HG03045 (cell line): Measurements from ENCODE around the gene DHRS12.
A peak's percentile ranks its signal among the peaks of the same experiment; 100 is the strongest.
"Not testable (repeated sequence)": the region's sequence is repeated elsewhere in the genome, so short reads cannot be mapped to it uniquely, and the experiment has no call there.

Source experiments
- ATAC-seq: cut with Tn5 transposase; IDR thresholded peaks from one replicate; pipeline ENCODE4 v1.9.1; 2021; ENCODE audit warnings: mild to moderate bottlenecking, moderate library complexity; ENCODE audit not compliant: unreplicated experiment

DHRS12 gene

DNA sequence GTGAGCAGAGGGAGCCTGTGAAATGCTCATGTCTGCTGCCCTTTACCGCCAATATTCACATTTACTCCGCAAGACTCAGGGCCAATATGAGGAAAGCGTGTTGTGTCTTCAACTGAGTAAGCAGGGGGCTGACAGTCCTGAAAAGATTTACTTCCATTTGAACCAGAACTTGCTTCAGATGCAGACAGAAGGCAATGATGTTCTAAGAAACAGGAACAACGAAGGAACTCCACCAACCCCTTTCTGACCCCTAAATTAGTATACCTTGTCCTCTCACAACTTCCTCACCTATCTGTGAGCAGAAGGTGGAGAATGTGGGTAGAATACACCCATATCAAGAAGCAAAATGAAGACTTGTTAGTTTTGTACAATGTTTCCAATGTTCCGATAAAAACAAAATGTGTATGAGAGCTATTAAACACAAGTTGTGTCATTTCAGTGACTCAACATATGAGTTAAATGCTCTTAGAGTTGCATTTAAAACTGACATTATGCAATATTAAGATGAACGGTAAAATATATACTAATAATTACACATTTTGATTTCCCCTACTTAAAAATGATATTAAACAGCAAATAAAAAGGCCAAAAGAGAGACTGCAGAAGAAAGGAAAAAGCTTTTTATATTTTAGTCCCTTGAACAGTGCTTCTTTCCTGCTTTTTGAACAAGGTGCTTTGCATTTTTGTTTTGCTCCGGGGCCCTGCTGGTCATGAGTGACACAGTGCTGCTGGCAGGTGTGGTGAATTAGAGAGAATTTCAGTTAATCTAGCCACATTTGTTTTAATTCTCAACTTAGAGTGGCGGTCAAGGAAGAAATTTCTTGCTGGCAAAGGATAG lies 25.0 kb upstream of the DHRS12 start:
- no peak for ATAC-seq

DNA sequence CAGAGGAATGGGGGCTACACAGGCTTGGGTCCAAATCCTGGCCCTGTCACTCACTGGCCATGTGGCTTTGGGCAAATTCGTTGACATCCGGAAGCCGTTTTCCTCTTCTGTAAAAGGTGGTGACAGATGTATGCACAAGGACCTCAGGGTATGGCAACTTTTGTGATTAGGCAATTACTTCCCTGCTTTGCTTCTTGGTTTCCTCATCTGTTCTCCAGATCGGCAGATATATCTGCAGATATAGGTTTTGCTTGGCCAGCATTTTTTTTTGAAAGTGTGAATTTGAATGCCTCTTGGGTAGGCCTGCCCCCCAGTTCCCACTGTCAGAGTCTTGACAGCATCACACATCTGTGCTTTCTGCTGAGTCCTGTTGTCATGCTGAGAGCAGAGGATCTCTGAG lies 23.3 kb upstream of the DHRS12 start:
- no peak for ATAC-seq

DNA sequence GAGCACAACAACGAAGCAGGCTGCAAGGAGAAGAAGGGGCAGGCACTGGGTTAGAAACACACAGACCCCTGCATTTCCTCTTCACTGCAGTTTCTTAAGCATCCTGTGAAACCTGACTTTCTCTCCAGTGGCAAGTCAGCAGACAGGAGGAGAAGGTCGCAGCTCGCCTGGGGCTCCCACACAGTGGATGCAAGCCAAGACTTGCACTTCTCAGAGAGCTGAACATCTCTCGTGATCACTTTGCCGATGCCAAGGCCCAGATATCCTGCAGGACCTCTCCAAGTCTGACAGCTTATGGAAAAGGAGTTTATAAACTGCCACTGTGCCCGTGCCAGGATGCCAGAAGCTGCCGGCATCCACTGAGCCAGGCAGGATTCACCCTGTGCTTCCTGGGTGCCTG lies 22.6 kb upstream of the DHRS12 start:
- ATAC-seq, result no peak

DNA sequence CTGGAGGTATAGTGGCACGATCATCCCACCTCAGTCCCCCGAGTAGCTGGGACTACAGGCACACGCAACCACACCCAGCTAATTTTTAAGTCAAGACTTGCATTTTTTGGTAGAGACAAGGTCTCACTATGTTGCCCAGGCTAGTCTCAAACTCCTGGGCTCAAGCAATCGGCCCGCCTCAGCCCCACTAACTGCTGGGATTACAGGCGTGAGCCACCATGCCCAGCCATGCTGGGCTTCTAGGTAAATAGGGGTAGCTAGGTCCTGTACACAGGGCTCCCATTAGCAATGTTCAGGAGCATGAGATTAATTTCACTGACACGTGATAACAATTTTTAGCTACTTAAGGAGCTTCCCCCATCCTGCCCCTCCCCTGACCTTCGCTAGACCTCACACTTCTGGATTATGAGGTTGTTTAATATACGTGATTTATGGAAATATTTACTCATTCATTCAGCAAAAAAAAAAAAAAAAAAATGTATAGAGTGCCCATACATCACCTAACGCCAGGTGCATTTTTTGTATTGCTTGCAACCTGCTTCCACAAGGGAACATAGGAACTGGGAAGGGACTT lies 21.8 kb upstream of the DHRS12 start:
- ATAC-seq, result no peak

DNA sequence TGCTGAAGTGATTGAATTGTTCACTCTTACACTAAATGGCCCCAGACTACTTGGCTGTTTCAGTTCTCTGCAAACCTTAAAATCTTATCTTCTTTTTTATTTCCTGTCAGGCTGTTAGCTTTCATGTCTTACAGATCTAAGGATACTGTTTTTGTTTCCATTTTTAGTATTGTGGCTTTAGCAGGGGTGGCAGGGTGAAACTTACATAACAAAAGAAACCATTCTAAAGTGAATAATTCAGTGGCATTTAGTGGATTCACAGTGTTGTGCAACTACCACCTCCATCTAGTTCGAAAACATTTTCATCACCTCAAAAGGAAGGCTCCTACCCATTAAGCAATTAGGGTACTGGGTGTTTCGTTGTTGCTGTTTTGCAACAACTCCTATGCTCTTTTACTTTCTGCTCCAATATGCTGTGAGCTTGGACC lies 21.2 kb upstream of the DHRS12 start:
- ATAC-seq, result no peak

DNA sequence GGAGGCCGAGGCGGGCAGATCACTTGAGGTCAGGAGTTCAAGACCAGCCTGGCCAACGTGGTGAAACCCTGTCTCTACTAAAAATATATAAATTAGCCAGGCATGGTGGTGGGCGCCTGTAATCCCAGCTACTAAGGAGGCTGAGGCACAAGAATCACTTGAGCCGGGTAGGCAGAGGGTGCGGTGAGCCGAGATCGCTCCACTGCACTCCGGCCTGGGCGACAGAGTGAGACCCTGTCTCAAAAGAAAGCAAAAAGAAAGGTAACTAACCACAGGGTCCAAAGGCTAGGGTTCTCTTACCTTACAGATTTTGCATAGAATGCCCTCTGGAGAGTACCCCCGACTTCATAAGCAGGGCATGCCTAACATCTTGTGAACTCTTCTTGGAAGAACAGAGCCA lies 20.7 kb upstream of the DHRS12 start:
- ATAC-seq, result not testable (repeated sequence)

DNA sequence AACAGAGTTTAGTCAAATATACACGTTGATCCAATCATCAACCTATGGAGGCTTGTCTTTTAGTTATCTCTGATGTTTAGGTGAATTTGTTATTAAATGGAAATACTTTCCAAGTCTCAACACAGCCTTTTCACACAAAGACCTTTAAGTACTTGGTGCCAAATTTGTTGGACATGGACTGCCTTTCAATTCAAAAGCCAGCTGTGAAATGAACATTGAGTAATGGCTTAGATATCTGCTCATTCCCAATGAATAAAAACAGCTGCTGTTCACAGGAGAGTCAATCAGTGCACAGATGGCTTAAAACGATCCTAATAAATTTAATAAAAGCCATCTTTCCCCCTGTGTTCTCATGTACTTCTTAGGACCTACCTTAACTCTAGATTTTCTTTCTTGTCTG lies 19.9 kb upstream of the DHRS12 start:
- ATAC-seq, result no peak

DNA sequence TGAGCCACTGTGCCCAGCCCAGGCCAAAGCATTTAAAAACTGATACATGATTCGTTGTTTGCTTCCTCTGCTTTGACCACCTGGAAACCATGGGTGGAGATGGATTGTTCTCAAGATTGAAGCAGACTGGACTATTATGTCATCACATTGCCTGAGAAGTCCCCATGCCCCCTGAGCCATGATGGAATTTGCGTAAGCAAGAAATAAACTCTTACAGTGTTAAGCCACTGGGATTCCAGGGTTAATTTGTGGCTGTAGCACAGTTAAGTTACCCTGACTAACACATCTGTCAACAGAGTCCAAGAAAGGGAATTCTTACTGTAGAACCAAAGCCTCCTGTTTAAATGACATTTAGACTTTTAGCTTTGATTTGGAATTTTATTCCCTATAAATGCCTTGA lies 19.4 kb upstream of the DHRS12 start:
- ATAC-seq, result no peak

DNA sequence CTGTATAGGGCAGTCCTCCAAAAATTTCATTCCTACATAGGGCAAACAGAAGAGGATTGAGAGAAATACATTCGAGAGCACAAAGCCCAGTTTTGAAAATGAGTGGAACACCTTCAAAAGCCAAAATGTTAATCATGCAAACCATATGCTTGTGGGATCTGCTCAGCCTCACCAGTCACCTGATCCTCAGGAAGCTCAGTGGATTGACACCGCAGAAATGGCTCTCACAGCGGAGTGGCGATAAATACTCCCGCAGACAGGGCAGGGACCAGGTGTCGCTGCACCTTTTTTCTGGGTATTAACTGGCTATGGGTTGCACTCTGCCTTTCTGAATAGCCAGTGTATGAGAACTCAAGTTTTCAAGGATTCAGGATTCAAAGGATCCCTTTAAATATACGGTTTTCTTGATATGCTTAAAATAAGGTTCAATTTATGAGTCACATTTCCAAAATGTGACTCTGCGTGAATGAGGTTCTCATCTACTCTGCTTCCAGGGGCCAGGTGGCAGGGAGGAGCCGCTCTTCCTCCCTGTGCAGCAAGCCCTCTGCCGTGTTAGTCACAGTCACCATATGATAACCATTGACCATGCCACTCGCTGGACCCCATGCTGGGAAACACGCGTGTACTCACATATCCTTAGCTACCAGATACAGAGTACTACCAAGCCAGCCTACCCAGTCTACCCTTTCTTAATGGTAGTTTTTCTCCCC lies 18.3 kb upstream of the DHRS12 start:
- ATAC-seq, result no peak

DNA sequence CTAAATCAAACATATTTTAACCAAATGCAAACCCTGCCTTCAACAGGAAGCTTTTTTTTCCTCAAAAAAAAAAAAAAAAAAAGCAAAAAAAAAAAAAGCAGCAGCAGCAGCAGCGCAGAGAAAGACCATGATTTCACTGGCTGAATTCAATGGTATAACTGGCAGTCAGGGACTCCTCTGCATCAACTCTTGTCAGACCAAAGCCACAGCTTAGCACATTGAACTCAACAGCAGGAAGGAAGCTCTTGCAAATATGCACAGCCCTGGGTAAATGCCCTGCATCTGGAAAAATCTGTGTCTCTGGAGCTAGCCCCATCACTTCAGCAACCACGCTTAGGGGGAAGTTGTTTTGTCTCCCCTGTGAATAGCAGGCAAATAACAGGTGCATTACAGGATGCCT lies 17.6 kb upstream of the DHRS12 start:
- ATAC-seq, result no peak

DNA sequence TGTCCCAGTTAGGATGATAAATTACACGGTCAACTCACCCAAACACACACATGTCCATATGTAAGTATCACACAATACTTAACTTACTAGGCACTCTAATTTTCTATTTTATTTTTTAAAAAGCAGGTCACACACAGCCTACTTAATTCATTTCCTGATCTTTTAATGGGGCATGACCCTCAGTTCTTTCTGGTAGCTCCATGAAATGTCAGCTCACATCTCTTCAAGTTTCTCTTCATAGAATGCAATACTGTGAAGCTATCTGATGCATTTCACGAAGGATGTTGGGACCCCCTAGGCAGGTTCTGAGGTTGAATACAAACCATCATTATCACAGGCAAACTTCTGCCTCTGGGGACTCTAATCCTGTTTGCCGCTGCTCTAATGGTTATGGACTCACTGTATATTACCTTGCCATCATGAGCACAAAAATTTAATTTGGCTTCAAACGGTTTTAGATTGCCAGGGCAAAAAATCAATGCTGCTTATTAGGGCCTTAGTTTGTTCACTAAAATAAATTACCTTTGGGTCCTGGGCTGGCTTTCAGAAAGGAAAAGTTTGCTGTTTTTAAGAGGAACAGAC lies 16.1 kb upstream of the DHRS12 start:
- no peak for ATAC-seq

DNA sequence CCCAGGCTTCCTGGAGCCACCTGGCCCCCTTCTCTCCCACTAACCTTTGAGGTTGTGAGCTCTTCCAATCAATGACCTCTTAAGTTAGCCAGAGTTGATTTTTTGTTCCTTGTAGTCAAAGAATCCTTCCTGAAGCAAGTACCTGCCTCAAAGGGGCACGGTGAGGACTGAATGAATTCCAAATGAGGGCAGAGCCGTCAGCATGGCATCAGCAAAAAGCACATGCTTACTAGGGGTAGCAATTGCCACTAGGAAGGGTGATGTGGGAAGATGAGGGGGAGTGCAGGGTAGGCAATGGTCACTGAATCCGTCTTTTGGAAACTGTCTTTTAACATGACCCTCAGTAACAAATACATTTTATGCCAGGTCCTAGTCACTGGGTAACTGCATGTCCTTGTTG lies 15.6 kb upstream of the DHRS12 start:
- ATAC-seq, result no peak

DNA sequence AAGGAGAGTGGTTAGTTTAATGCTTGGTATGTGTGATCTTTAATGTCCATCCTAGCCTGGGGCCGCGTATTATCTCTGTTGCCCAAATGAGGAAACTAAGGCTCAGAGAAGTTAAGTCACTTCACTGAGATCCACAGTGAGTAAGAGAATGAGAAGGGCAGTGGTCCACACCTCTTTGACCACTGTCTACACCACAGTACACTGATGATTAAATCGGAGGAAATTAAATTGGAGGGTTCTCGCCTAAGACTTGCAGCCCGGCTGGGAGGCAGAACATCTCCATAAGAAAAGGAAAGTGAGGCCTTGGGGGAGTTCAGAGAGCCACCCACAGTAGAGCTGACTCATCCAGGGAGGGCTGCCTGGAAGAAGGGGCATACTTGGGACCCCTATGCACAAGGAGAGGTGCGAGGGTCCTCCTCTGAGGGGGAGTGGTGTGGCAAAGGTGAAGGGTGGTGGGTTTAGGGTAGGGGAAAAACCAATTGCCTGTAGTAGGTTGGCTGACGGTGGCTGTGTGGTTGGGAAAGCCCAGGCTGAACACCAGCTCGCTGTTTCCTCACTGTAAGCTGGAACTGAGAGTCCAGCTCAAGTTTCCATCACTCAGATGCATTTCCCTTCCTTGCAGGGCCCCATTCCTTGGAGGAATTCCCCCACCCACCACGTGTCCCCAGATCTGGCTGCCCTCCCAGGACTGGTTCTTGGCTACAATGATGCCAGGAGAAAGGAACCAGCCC lies 15.0 kb upstream of the DHRS12 start:
- ATAC-seq, result peak; percentile 51

DNA sequence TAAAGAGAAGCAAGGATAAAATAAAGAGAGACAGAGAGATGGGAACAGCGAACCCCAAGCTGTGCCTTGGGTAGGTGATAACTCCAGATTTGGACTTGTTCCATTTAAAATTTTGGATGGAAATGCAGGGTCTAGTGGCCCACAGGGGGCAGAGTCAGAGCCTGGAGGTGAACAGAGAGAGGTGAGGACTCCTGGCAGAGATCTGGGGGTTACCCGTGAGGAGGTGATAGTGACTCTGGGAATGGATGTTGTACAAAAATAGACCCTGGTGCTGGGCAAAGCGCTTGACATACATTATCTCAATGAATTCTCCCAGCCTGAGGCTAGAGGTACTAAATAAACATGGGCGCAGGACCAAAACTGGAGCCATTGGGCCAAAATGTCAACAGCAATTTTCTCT lies 14.3 kb upstream of the DHRS12 start:
- no peak for ATAC-seq

DNA sequence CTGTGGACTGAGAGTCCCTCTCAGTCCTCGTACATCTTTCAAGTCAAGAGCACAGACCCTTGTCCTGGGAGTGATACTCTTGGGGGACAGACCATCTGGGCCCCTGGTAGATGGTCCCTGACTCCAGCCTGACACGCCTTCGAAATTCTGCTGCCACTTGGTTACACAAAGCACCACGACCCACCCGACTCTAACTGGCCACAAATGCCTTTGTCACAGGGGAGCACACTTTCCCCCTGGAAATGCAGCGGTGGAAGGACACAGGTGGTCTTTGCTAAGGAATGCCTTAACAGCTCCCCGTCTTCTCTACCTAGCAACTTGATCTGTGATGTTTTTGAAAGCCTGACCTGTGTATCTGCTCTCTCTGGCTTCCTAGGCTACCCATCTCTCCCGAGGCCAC lies 13.8 kb upstream of the DHRS12 start:
- ATAC-seq, result no peak

DNA sequence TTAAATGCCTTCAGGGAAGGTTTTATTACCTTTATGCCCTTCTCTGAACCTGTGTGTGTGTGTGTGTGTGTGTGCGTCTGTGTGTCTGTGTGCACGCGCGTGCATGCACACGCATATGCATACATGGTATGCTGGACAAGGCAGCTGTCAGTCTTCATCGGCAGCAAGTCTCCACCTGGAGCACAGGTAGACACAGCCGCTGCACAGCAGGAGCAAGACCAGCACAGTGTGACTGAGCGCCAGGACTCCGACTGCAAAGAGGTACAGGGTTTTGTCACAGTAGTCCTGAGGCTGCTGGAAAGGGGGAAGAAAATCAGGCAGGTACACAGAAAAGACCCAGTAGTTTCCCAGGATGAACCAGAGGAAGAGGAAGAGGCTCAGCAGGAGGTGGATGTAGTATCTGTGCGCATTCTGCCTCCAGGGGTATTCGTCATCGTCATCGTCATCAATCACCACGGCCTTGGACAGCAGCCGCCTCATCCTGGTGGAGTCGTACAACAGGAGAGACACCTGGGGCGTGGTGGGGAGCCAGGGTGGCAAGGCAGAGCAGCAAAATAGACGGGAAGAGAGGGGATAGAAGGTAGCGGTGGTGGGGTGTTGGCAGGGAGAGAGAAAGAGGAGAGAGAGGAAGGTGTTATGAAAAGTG lies 12.8 kb upstream of the DHRS12 start:
- no peak for ATAC-seq

DNA sequence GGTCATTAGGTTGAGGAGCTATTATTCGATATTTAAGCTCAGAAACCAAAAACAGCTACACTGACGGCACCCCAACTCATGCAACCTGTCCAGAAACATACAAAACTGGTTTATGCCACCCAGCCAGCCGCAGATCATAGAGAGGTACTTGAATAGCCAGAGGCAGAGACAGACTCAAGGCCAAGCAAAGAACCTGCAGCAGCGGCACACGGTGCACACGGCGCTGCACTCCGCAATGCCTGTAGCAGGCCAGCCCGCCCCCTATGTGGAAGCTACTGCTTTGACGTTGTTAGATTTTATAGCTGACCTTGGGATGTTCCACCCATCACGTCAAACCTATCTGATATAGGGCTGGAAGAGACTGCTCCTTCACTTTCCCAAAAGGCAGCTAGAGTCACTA lies 11.9 kb upstream of the DHRS12 start:
- no peak for ATAC-seq

DNA sequence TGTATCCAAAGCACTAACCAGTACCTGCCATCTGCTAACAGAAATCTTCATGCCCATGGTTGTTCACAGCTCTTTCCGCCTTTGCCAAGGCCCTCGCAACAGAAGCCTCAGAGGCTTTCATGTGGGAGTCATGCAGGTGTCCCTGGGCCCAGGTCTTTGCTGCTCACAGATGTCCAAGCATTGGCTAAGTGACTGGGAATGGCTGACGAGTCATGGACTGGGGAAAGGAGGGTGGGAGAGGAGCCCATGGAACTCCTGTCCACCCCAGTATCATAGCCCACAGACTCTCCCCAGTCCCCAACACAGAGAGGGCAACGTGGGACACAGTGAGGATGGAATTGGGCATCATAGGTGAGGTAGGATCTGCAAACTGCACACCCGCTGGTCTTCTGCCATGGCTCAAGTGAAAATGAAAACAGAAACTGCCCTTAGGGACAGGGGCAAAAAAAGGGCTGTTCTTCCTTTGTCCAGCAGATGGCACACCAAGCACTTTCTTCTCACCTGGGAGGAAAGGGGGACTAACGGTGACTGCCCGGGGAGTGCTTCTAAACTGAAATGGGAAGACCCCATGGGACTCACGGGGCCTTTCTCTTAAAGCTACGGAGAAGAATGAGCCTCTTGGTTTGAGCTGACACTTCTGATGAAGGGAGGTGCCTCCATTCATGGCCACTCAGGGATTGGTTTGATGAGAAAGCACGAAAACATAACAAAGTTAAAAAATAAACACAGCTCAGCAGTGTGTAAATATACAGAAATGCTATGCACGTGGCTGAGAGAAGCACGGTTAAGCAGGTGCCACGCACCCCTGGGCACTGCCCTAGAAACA lies 11.1 kb upstream of the DHRS12 start:
- ATAC-seq, result peak; percentile 78

DNA sequence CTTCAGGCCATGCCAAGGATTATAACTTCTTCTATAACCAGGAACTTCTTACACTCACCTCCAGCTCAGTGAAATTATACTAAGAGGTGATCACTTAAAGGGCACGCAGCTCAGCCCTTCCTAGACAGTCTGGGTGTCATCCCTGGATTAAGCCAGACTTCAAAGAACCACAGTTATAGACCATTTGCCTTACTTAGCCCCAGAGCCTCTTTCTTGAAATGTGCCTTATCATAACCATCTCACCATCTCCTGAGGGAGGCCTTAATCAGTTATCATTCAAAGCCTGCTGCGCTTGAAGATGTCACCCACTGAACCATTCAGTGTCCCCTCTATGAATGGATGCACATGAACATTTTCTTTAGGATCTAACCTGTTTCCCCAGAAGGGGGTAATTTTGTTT lies 10.1 kb upstream of the DHRS12 start:
- no peak for ATAC-seq
